Endothelial cell (in vitro differentiated cells): ENCODE data around the gene UBFD1. TPM values are rescaled to one million over a fixed set of nuclear protein-coding genes. Genes with fewer than 3 reads are reported as not detected.

Experiments
- DNase-seq: peaks from one replicate; pipeline ENCODE4 v3.0.0; 2021; ENCODE audit warnings: low spot score
- H3K27ac Mint-ChIP-seq: one replicate; pipeline ENCODE4 v1.8.0; 2021; ENCODE audit warnings: mixed read lengths, inconsistent platforms; ENCODE audit not compliant: unreplicated experiment
- H3K27me3 Mint-ChIP-seq: one replicate; pipeline ENCODE4 v1.8.0; 2021; ENCODE audit warnings: mild to moderate bottlenecking, moderate library complexity, mixed read lengths, inconsistent platforms; ENCODE audit not compliant: unreplicated experiment
- H3K36me3 Mint-ChIP-seq: one replicate; pipeline ENCODE4 v1.8.0; 2021; ENCODE audit warnings: mild to moderate bottlenecking, low read depth, mixed read lengths, inconsistent platforms; ENCODE audit not compliant: unreplicated experiment
- H3K4me1 Mint-ChIP-seq: one replicate; pipeline ENCODE4 v1.8.0; 2021; ENCODE audit warnings: mild to moderate bottlenecking, mixed read lengths, inconsistent platforms; ENCODE audit not compliant: unreplicated experiment
- H3K4me3 Mint-ChIP-seq: one replicate; pipeline ENCODE4 v1.8.0; 2021; ENCODE audit warnings: mild to moderate bottlenecking, mixed read lengths, inconsistent platforms; ENCODE audit not compliant: unreplicated experiment
- H3K9me3 Mint-ChIP-seq: one replicate; pipeline ENCODE4 v1.8.0; 2021; ENCODE audit warnings: mixed read lengths, inconsistent platforms; ENCODE audit not compliant: unreplicated experiment
- CTCF ChIP-seq: fragments of 200-600 bp; sonication (generic); IDR thresholded peaks from one replicate; pipeline ENCODE4 v1.5.0; 2021; ENCODE audit warnings: antibody characterized with exemption; ENCODE audit not compliant: unreplicated experiment
- total RNA-seq: library from RNA; stranded (reverse); fragmentation: NEBNext Ultra II Directional; extraction: Animal tissue kit (Norgen Biotek cat#: 25700); gene quantifications from one replicate; pipeline ENCODE4 v1.2.1, GENCODE V29; 2021; ENCODE audit not compliant: unreplicated experiment

The UBFD1 gene
- total RNA-seq, 1 donor from 2014 or later: 89.1 TPM

GRCh38 chr16:23611936-23612335 lies 54.4 kb downstream of the UBFD1 start:
- Mint-ChIP-seq H3K36me3 (peaks cover 18% of the 10 kb centered on the region), H3K27me3 (no peaks in the 10 kb centered on the region), H3K27ac (no peak overlapping the region), H3K9me3 (no peaks in the 10 kb centered on the region), H3K4me3 (no peak overlapping the region), H3K4me1 (no peaks in the 10 kb centered on the region)
- no peak for TF ChIP-seq CTCF
- no peak for DNase-seq

GRCh38 chr16:23615805-23616204 lies 58.3 kb downstream of the UBFD1 start:
- H3K9me3 Mint-ChIP-seq: no peaks in the 10 kb centered on the region
- no peaks in the 10 kb centered on the region for H3K4me1 Mint-ChIP-seq
- H3K4me3 Mint-ChIP-seq: peak overlapping the region; percentile 12
- peaks cover 17% of the 10 kb centered on the region for H3K36me3 Mint-ChIP-seq
- DNase-seq: no peak
- H3K27me3 Mint-ChIP-seq: peaks cover 3% of the 10 kb centered on the region
- peak overlapping the region; percentile 61 for H3K27ac Mint-ChIP-seq
- no peak for TF ChIP-seq CTCF

Other genes with a start within 250 kb of the UBFD1 start
- gene COG7, start 104.5 kb upstream of the UBFD1 start, total RNA-seq: 10.1 TPM
- gene GGA2, start 47.2 kb upstream of the UBFD1 start, total RNA-seq: 65.1 TPM
- gene EARS2, start 377 bp upstream of the UBFD1 start, total RNA-seq: 14.1 TPM
- 91.7 TPM for gene NDUFAB1, start 38.6 kb downstream of the UBFD1 start, total RNA-seq
- gene PALB2, start 83.6 kb downstream of the UBFD1 start, total RNA-seq: 14.5 TPM
- 93.8 TPM for gene DCTN5, start 83.7 kb downstream of the UBFD1 start, total RNA-seq
- 16.0 TPM for gene PLK1, start 121.2 kb downstream of the UBFD1 start, total RNA-seq
- gene ERN2, start 155.5 kb downstream of the UBFD1 start, total RNA-seq: 0.80 TPM
- gene CHP2, start 197.3 kb downstream of the UBFD1 start, total RNA-seq: not detected